Measurements from ENCODE around the gene CCBE1. TPM values are rescaled to one million over a fixed set of nuclear protein-coding genes. Genes with fewer than 3 reads are reported as not detected.

The CCBE1 gene
- total and polyA plus RNA-seq, 5 donors: 0.48 to 3.5 (median 1.1) TPM

DNA sequence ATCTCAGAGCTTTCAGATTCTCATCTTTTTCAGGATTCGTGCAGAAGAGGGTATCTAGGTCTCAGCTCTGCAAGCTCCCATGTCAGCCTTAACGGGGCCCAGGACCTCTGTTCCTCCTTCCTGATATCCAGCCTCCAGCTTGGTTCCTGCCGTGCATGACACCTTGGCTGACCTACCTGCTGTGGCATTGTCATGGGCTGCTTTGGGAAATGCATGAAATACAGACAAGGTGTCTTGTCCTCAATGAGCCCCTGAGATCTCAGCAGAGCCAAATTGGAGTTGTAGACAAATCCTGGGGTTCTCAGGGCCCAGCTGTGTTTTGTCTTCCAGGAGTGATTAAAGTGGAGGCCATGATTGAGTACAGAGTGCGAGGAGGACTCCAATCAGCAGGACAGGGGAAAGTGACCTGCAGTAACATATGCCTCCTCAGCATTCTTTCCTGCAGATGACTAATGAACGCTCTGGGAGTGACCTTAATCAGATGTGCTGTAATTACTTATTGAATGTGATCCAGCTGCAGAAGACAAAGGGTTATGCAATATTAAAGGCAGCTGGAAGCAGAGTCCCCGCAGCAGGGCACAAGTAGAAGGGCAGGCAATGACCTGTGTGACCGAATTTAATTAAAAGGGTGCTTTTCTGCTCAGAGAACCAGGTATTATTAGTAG lies 141.1 kb downstream of the CCBE1 start:
- DNase-seq (no peak), ATAC-seq (no peak)
- Histone ChIP-seq H3K9me3 (ENCODE audit: control insufficient read depth, low read length) (no peaks in the 10 kb centered on the region), H3K4me3 (ENCODE audit: low read length) (no peak overlapping the region), H3K27ac (ENCODE audit: low read length) (no peak overlapping the region), H3K4me1 (ENCODE audit: control insufficient read depth, insufficient read depth, low read length) (no peaks in the 10 kb centered on the region), H3K27me3 (ENCODE audit: control insufficient read depth, insufficient read depth) (no peaks in the 10 kb centered on the region)
- WGBS: 67% methylated on average over 7 of the region's 7 CpGs
- intact Hi-C loops (cut with DNase I): loop anchor here in 1 of 4 donors (10.0 kb wide), 1 partner anchor 91 kb away; no protein-coding TSS in a partner anchor

- intact Hi-C loops (cut with DNase I): loop anchor here in 1 of 4 donors (10.0 kb wide), 1 partner anchor 90 kb away; no protein-coding TSS in a partner anchor
- ATAC-seq: no peak
- peaks cover 7% of the 10 kb centered on the region for H3K4me1 ChIP-seq (ENCODE audit: control insufficient read depth, insufficient read depth, low read length)
These were observed 142.4 kb downstream of the CCBE1 start for GRCh38 chr18:59554796-59555335.

DNA sequence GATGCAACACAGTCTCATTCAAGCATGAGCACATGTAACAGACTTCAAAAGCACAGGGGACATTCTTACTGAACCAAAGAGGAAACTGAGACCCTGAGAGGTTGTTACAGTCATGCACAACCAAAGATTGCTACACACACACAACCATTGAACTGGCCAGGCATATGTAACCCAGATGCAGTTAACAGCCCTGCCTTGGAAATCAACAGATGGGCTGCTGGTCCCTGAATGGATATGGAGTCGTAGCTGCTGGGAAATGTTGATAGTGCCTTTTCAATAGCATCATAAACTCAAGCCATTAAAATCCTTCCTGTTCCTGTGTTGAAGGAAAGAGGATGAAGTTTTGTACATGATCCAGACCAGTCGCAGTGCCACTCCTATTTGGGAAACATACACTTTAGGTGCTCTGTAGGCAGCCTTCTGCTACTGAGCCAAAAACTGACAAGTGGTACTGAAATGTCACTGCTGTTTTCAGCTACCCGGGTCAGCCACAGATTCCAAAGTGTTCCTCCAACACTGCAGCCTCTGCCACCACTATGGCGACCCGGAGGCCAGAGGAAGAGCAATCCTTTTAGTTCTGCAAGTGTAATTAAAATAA lies 143.9 kb downstream of the CCBE1 start:
- H3K9me3 ChIP-seq (ENCODE audit: control insufficient read depth, low read length): no peaks in the 10 kb centered on the region
- no peak overlapping the region for H3K27ac ChIP-seq (ENCODE audit: low read length)
- no peaks in the 10 kb centered on the region for H3K27me3 ChIP-seq (ENCODE audit: control insufficient read depth, insufficient read depth)
- H3K4me1 ChIP-seq (ENCODE audit: control insufficient read depth, insufficient read depth, low read length): peaks cover 9% of the 10 kb centered on the region
- no peak overlapping the region for H3K4me3 ChIP-seq (ENCODE audit: low read length)
- intact Hi-C loops (cut with DNase I): loop anchor here in 1 of 4 donors (10.0 kb wide), 1 partner anchor 89 kb away; no protein-coding TSS in a partner anchor
- 59% methylated on average over 5 of the region's 5 CpGs for WGBS
- no peak for ATAC-seq
- no peak for DNase-seq

More at GRCh38 chr18:59554796-59555335, 142.4 kb downstream of the CCBE1 start:
- Histone ChIP-seq H3K4me3 (ENCODE audit: low read length) (no peak overlapping the region), H3K27me3 (ENCODE audit: control insufficient read depth, insufficient read depth) (no peaks in the 10 kb centered on the region), H3K9me3 (ENCODE audit: control insufficient read depth, low read length) (no peaks in the 10 kb centered on the region), H3K27ac (ENCODE audit: low read length) (no peak overlapping the region)
- 95% methylated on average over 2 of the region's 2 CpGs for WGBS
- no peak for DNase-seq

GRCh38 chr18:59551902-59552635 lies 145.2 kb downstream of the CCBE1 start:
- H3K4me3 ChIP-seq (ENCODE audit: low read length): no peak overlapping the region
- no peaks in the 10 kb centered on the region for H3K27me3 ChIP-seq (ENCODE audit: control insufficient read depth, insufficient read depth)
- no peak for DNase-seq
- H3K9me3 ChIP-seq (ENCODE audit: control insufficient read depth, low read length): no peaks in the 10 kb centered on the region
- ATAC-seq: no peak
- H3K4me1 ChIP-seq (ENCODE audit: control insufficient read depth, insufficient read depth, low read length): peaks cover 9% of the 10 kb centered on the region
- H3K27ac ChIP-seq (ENCODE audit: low read length): no peak overlapping the region
- intact Hi-C loops (cut with DNase I): loop anchor here in 1 of 4 donors (10.0 kb wide), 1 partner anchor 87 kb away; no protein-coding TSS in a partner anchor
- WGBS: 83% methylated on average over 10 of the region's 10 CpGs

DNA sequence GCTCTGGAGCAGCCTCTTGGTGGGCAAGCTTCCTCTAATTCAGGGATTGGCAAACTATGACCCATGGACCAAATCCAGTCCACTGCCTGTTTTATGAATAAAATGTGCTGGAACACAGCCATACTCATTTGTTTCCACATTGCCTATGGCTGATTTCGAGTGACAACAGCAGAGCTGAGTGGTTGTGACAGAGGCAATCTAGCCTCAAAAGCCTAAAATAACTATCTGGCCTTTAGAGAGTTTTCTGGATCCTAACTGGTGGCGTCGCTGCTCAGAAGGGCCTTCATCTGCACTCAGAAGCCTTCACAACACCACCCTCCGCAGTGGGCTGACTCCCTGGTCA lies 147.1 kb downstream of the CCBE1 start:
- H3K4me3 ChIP-seq (ENCODE audit: low read length): no peak overlapping the region
- H3K27me3 ChIP-seq (ENCODE audit: control insufficient read depth, insufficient read depth): no peaks in the 10 kb centered on the region
- no peaks in the 10 kb centered on the region for H3K9me3 ChIP-seq (ENCODE audit: control insufficient read depth, low read length)
- intact Hi-C loops (cut with DNase I): loop anchor here in 1 of 4 donors (10.0 kb wide), 1 partner anchor 85 kb away; no protein-coding TSS in a partner anchor
- H3K4me1 ChIP-seq (ENCODE audit: control insufficient read depth, insufficient read depth, low read length): peaks cover 11% of the 10 kb centered on the region
- peak overlapping the region; percentile 3 for H3K27ac ChIP-seq (ENCODE audit: low read length)
- DNase-seq (no peak), ATAC-seq (peak in 1 of 2 donors; percentile 39)
- 46% methylated on average over 4 of the region's 4 CpGs for WGBS

GRCh38 chr18:59549503-59550173 lies 147.6 kb downstream of the CCBE1 start:
- Histone ChIP-seq H3K4me1 (ENCODE audit: control insufficient read depth, insufficient read depth, low read length) (peaks cover 11% of the 10 kb centered on the region), H3K9me3 (ENCODE audit: control insufficient read depth, low read length) (no peaks in the 10 kb centered on the region), H3K27me3 (ENCODE audit: control insufficient read depth, insufficient read depth) (no peaks in the 10 kb centered on the region), H3K4me3 (ENCODE audit: low read length) (no peak overlapping the region), H3K27ac (ENCODE audit: low read length) (no peak overlapping the region)
- peak in 1 of 2 donors; percentile 10 for ATAC-seq
- intact Hi-C loops (cut with DNase I): loop anchor here in 1 of 4 donors (10.0 kb wide), 1 partner anchor 85 kb away; no protein-coding TSS in a partner anchor
- WGBS: 39% methylated on average over 3 of the region's 3 CpGs
- peak in 1 of 3 donors; percentile 61 for DNase-seq

DNA sequence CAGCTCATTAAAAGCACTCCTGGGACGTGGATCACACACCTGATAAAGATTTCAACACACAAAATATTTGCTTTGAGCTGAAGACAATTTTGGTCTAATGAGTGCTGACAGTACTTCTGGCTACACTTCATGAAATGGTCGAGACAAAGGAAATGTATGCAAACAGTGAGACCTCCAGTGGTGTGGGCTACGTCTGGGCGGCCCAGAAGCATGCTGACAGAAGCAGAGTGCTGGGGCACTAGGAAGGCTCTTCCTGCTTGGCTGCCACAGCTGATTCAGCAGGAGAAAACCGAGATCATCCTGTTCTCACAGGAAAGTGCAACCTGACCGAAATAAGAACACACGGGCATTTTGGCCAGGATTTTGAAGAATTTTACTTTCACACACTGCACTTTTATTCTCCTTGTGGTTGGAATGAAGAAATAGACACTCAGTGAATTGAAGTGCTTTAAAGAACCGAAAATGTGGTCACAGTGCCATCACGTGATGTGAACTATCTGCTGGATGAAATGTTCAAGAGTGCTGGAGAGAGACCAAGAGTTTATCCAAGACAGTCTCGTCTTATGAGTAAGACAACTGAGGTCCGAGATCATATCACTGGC lies 149.5 kb downstream of the CCBE1 start:
- Histone ChIP-seq H3K9me3 (ENCODE audit: control insufficient read depth, low read length) (no peaks in the 10 kb centered on the region), H3K27ac (ENCODE audit: low read length) (no peak overlapping the region), H3K4me3 (ENCODE audit: low read length) (no peak overlapping the region), H3K27me3 (ENCODE audit: control insufficient read depth, insufficient read depth) (no peaks in the 10 kb centered on the region), H3K4me1 (ENCODE audit: control insufficient read depth, insufficient read depth, low read length) (peaks cover 11% of the 10 kb centered on the region)
- 21% methylated on average over 11 of the region's 11 CpGs for WGBS
- peak; percentile 64 to 90 for ATAC-seq
- DNase-seq: peak in 2 of 3 donors; percentile 66 to 67
- intact Hi-C loops (cut with DNase I): no loop called here

DNA sequence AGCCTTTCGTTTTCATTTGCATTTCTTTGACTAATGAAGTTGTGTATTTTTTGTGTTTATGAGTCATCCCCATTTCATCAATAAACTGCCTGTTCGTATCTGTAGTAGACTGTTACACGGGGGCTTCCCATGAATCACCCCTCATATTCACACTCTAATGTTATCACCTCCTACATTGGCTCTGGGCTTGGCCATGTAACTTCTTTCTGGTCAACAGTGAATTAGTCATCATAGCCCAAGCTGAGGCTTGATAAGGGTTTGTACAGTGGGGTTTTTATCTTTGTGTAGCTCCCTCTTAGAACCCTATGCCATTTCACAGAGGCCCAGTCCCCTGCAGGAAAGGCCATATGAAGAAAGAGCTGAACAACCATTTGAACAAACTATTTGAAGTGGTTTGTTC lies 151.0 kb downstream of the CCBE1 start:
- WGBS: 48% methylated on average over 3 of the region's 3 CpGs
- Histone ChIP-seq H3K27me3 (ENCODE audit: control insufficient read depth, insufficient read depth) (no peaks in the 10 kb centered on the region), H3K4me3 (ENCODE audit: low read length) (no peak overlapping the region), H3K27ac (ENCODE audit: low read length) (no peak overlapping the region), H3K9me3 (ENCODE audit: control insufficient read depth, low read length) (no peaks in the 10 kb centered on the region), H3K4me1 (ENCODE audit: control insufficient read depth, insufficient read depth, low read length) (peaks cover 12% of the 10 kb centered on the region)
- no peak for DNase-seq
- peak in 1 of 2 donors; percentile 72 for ATAC-seq
- intact Hi-C loops (cut with DNase I): no loop called here

DNA sequence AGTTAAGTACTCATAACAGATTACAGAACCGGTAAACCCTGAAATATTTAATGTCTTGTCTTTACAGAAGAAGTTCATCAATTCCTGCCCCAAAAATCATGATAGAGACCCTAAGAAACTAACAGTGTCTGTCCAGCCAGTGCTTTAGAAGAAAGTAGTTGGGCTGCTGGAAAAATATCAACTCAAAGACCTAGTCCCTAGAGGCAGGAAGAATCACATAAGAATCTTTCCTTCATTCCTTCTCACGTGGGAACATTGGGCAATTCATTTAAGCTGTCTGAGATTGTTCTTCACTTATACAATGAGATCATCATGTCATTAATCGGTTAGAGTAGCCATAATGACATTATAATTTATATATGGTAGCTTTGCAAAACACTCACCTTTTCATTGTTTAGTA lies 156.4 kb downstream of the CCBE1 start:
- intact Hi-C loops (cut with DNase I): no loop called here
- H3K4me1 ChIP-seq (ENCODE audit: control insufficient read depth, insufficient read depth, low read length): peaks cover 1% of the 10 kb centered on the region
- no peaks in the 10 kb centered on the region for H3K9me3 ChIP-seq (ENCODE audit: control insufficient read depth, low read length)
- WGBS: 53% methylated on average over 3 of the region's 3 CpGs
- no peak overlapping the region for H3K27ac ChIP-seq (ENCODE audit: low read length)
- ATAC-seq: no peak
- no peaks in the 10 kb centered on the region for H3K27me3 ChIP-seq (ENCODE audit: control insufficient read depth, insufficient read depth)
- DNase-seq: no peak
- H3K4me3 ChIP-seq (ENCODE audit: low read length): no peak overlapping the region

DNA sequence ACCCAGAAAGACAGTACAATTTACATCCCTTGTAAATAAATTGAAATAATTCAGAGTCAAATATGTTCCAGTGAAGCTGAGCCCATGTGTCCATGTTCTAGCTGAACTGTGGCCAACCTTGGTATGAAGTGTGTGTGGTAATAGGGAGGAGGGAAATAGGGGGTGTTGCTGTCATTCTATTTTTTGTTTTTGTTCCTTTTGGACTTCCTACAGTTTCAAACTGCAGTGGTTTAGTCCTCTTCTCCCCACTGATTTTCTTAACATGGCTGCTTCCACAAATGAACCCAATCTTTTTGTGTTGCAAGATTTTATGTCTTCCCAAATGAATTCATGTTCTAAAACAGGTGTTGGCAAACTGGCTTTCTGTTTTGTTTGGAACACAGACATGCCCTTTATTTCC lies 156.9 kb downstream of the CCBE1 start:
- ATAC-seq (no peak), DNase-seq (no peak)
- intact Hi-C loops (cut with DNase I): no loop called here
- Histone ChIP-seq H3K4me1 (ENCODE audit: control insufficient read depth, insufficient read depth, low read length) (peaks cover 1% of the 10 kb centered on the region), H3K27ac (ENCODE audit: low read length) (no peak overlapping the region), H3K9me3 (ENCODE audit: control insufficient read depth, low read length) (no peaks in the 10 kb centered on the region), H3K27me3 (ENCODE audit: control insufficient read depth, insufficient read depth) (no peaks in the 10 kb centered on the region), H3K4me3 (ENCODE audit: low read length) (no peak overlapping the region)
